Measurements from ENCODE around the gene BMP7.

BMP7 gene

GRCh38 chr20:57216669-57217068 lies 49.8 kb downstream of the BMP7 start:
- no peak for TF ChIP-seq CTCF (IDR thresholded peaks at IDR 0.05)
- no peaks in the 10 kb centered on the region for H3K9me3 ChIP-seq
- H3K27me3 ChIP-seq: peaks cover 0 to 17% of the 10 kb centered on the region in 2 donors
- H3K27ac ChIP-seq: no peak overlapping the region
- DNase-seq: no peak
- H3K4me3 ChIP-seq: no peak overlapping the region
- H3K36me3 ChIP-seq: no peaks in the 10 kb centered on the region
- intact Hi-C loops (cut with DNase I; ENCODE audit: low total_unique reads): no loop called here
- peaks cover 0 to 13% (median 0%) of the 10 kb centered on the region in 4 donors for H3K4me1 ChIP-seq

GRCh38 chr20:57215826-57216471 lies 50.5 kb downstream of the BMP7 start:
- H3K4me1 ChIP-seq: peaks cover 0 to 13% (median 0%) of the 10 kb centered on the region in 4 donors
- no peaks in the 10 kb centered on the region for H3K9me3 ChIP-seq
- H3K27me3 ChIP-seq: peaks cover 0 to 14% of the 10 kb centered on the region in 2 donors
- intact Hi-C loops (cut with DNase I; ENCODE audit: low total_unique reads): no loop called here
- TF ChIP-seq CTCF (IDR thresholded peaks at IDR 0.05): no peak
- no peak overlapping the region for H3K4me3 ChIP-seq
- H3K36me3 ChIP-seq: no peaks in the 10 kb centered on the region
- no peak for DNase-seq
- H3K27ac ChIP-seq: no peak overlapping the region

- Histone ChIP-seq H3K36me3 (no peaks in the 10 kb centered on the region), H3K27ac (no peak overlapping the region), H3K4me1 (peaks cover 0 to 13% (median 0%) of the 10 kb centered on the region in 4 donors), H3K9me3 (no peaks in the 10 kb centered on the region), H3K27me3 (peaks cover 0 to 11% of the 10 kb centered on the region in 2 donors), H3K4me3 (no peak overlapping the region)
- intact Hi-C loops (cut with DNase I; ENCODE audit: low total_unique reads): no loop called here
- no peak for DNase-seq
- no peak for TF ChIP-seq CTCF (IDR thresholded peaks at IDR 0.05)
Measured at GRCh38 chr20:57215426-57215825, 51.0 kb downstream of the BMP7 start.

- Histone ChIP-seq H3K9me3 (no peaks in the 10 kb centered on the region), H3K36me3 (no peaks in the 10 kb centered on the region), H3K4me3 (no peak overlapping the region), H3K27ac (no peak overlapping the region), H3K27me3 (peaks cover 0 to 10% of the 10 kb centered on the region in 2 donors), H3K4me1 (peaks cover 0 to 13% (median 0%) of the 10 kb centered on the region in 4 donors)
- no peak for DNase-seq
- TF ChIP-seq CTCF (IDR thresholded peaks at IDR 0.05): no peak
- intact Hi-C loops (cut with DNase I; ENCODE audit: low total_unique reads): no loop called here
Measured at GRCh38 chr20:57214948-57215347, 51.5 kb downstream of the BMP7 start.

- intact Hi-C loops (cut with DNase I; ENCODE audit: low total_unique reads): no loop called here
- TF ChIP-seq CTCF (IDR thresholded peaks at IDR 0.05): no peak
- Histone ChIP-seq H3K36me3 (no peaks in the 10 kb centered on the region), H3K27ac (no peak overlapping the region), H3K27me3 (peaks cover 0 to 10% of the 10 kb centered on the region in 2 donors), H3K4me3 (no peak overlapping the region), H3K4me1 (peaks cover 0 to 13% (median 0%) of the 10 kb centered on the region in 4 donors), H3K9me3 (no peaks in the 10 kb centered on the region)
- DNase-seq: no peak
Measured at GRCh38 chr20:57214427-57214826, 52.0 kb downstream of the BMP7 start.

Measured in tibial artery (tissue), 4 donors.